Transverse colon (tissue), 4 donors: Measurements from ENCODE around the gene TMEM38B.

Experiments
- EP300 ChIP-seq: sonication (generic); formaldehyde crosslinking; IDR thresholded peaks from one replicate; pipeline ENCODE4 v1.6.1; 2017; ENCODE audit warnings: antibody characterized with exemption, low read depth
- POLR2A ChIP-seq: fragments of 450-650 bp; IDR thresholded peaks from one replicate; pipeline ENCODE4 v1.6.1; 2016; ENCODE audit warnings: antibody characterized with exemption, mild to moderate bottlenecking, moderate library complexity
- POLR2AphosphoS5 ChIP-seq, 3 donors: sonication (generic); formaldehyde crosslinking; IDR thresholded peaks; one replicate each; pipeline ENCODE4 v1.6.1; 2016; ENCODE audit warnings: antibody characterized with exemption in 3 of 3
- TF ChIP-seq, protein P1 (sequence below), 5 experiments: fragments of 200-600 bp in 3 of 5; fragments of 450-650 bp in 2 of 5; sonication (generic) in 3 of 5; IDR thresholded peaks; 1 replicate in 2 of 5; 2 replicates in 3 of 5; pipeline ENCODE4 v1.5.1; 2016 to 2017; ENCODE audit warnings: antibody characterized with exemption in 5 of 5, inconsistent platforms in 3 of 5, mild to moderate bottlenecking in 2 of 5, moderate library complexity in 1 of 5

DNA sequence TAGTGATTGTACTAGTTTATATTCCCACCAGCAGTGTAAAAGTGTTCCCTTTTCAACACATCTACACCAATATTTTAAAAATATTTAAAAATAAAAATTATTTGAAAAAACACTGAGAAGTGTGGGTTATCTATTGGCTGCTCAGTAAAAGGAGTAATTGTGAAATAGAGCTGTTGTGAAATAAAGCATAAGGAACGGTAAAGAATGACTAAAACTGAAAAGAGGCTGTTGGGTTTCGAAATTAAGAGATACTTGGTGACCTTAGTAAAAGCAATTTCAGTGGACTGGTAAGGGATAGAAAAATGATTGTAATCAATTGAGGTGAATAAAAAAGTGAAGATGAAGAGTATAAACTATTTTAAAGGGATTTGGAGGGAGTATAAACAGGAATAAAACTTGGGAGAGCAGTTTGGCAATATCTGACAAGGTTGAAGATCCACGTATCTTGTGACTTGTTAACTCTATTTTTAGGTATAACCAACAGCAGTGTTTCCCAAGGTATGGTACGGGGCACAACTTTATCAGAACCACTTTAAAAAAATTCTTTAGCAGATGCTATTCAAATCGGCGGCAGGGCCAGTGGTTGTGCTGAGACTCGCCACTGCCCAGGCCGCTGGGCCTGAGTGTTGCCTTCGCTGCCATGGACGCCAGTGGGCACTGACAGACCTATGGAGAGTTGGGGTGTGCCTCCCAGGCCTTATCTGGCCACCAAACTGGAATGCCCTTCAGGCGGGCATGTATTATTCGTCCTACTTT, 63.3 kb downstream of the TMEM38B start:
- TF ChIP-seq POLR2AphosphoS5 (IDR thresholded peaks at IDR 0.05) (no peak), EP300 (no peak), POLR2A (no peak)
- TF ChIP-seq, protein P1, sequence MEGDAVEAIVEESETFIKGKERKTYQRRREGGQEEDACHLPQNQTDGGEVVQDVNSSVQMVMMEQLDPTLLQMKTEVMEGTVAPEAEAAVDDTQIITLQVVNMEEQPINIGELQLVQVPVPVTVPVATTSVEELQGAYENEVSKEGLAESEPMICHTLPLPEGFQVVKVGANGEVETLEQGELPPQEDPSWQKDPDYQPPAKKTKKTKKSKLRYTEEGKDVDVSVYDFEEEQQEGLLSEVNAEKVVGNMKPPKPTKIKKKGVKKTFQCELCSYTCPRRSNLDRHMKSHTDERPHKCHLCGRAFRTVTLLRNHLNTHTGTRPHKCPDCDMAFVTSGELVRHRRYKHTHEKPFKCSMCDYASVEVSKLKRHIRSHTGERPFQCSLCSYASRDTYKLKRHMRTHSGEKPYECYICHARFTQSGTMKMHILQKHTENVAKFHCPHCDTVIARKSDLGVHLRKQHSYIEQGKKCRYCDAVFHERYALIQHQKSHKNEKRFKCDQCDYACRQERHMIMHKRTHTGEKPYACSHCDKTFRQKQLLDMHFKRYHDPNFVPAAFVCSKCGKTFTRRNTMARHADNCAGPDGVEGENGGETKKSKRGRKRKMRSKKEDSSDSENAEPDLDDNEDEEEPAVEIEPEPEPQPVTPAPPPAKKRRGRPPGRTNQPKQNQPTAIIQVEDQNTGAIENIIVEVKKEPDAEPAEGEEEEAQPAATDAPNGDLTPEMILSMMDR (IDR thresholded peaks at IDR 0.05), result no peak
